HG03378 (cell line): ENCODE data around the gene RPS19.

ENCODE experiments used
- ATAC-seq: cut with Tn5 transposase; IDR thresholded peaks from one replicate; pipeline ENCODE4 v1.9.1; 2021; ENCODE audit warnings: mild to moderate bottlenecking, moderate library complexity; ENCODE audit not compliant: unreplicated experiment

The RPS19 gene

GRCh38 chr19:41859618-41860418 lies at the start of gene RPS19:
RPS19 (plus strand) TSS chr19:41860255; CDS start chr19:41860775, 520 bp downstream.
- peak; percentile 66 for ATAC-seq

GRCh38 chr19:41810301-41810700 lies 49.8 kb upstream of the RPS19 start:
- ATAC-seq: no peak

GRCh38 chr19:41811036-41811435 lies 49.0 kb upstream of the RPS19 start:
- ATAC-seq: no peak

GRCh38 chr19:41811981-41812380 lies 48.1 kb upstream of the RPS19 start:
- ATAC-seq: no peak

- ATAC-seq: no peak
Measured at GRCh38 chr19:41813911-41814310, 46.1 kb upstream of the RPS19 start.

- no peak for ATAC-seq
Measured at GRCh38 chr19:41815301-41815700, 44.8 kb upstream of the RPS19 start.

GRCh38 chr19:41816761-41817160 lies 43.3 kb upstream of the RPS19 start:
- no peak for ATAC-seq

- no peak for ATAC-seq
Measured at GRCh38 chr19:41821003-41821735, 38.9 kb upstream of the RPS19 start.

- no peak for ATAC-seq
Measured at GRCh38 chr19:41837981-41838708, 21.9 kb upstream of the RPS19 start.

GRCh38 chr19:41839211-41839610 lies 20.8 kb upstream of the RPS19 start:
- ATAC-seq: no peak

- ATAC-seq: no peak
Measured at GRCh38 chr19:41843371-41843770, 16.7 kb upstream of the RPS19 start.

GRCh38 chr19:41844601-41845000 lies 15.5 kb upstream of the RPS19 start, which contains the start of gene LYPD4:
LYPD4 (minus strand) TSS chr19:41844683; CDS start chr19:41839285, 5,398 bp downstream.
- no peak for ATAC-seq

GRCh38 chr19:41845001-41845050 lies 15.2 kb upstream of the RPS19 start, which contains the start of gene DMRTC2:
DMRTC2 (plus strand) TSS chr19:41845042; CDS start chr19:41847429, 2,387 bp downstream.
- ATAC-seq: no peak

- ATAC-seq: no peak
Measured at GRCh38 chr19:41845051-41845590, 14.9 kb upstream of the RPS19 start.

GRCh38 chr19:41847351-41848105 lies 12.5 kb upstream of the RPS19 start:
- no peak for ATAC-seq

- ATAC-seq: no peak
Measured at GRCh38 chr19:41848666-41849065, 11.4 kb upstream of the RPS19 start.

- ATAC-seq: no peak
Measured at GRCh38 chr19:41849067-41849466, 11.0 kb upstream of the RPS19 start.

- ATAC-seq: no peak
Measured at GRCh38 chr19:41850381-41850780, 9.7 kb upstream of the RPS19 start.

- no peak for ATAC-seq
Measured at GRCh38 chr19:41851456-41851855, 8.6 kb upstream of the RPS19 start.

- ATAC-seq: no peak
Measured at GRCh38 chr19:41853344-41853743, 6.7 kb upstream of the RPS19 start.

GRCh38 chr19:41853768-41854167 lies 6.3 kb upstream of the RPS19 start:
- no peak for ATAC-seq
